ENCODE results near the gene ZNF768.

Gene ZNF768

GRCh38 chr16:30526137-30526822 lies at the start of gene ZNF768:
Gene ZNF768, minus strand, starts transcription at chr16:30526566. Its CDS starts 153 bp downstream, at chr16:30526413.
- peak; percentile 80 for DNase-seq

- DNase-seq, result no peak
Observed at GRCh38 chr16:30574678-30575077, 48.3 kb upstream of the ZNF768 start.

GRCh38 chr16:30571445-30572322 lies 45.3 kb upstream of the ZNF768 start, which contains the start of gene ZNF688:
Gene ZNF688, minus strand, starts transcription at chr16:30571714. Its CDS starts 85 bp downstream, at chr16:30571629.
- peak; percentile 96 for DNase-seq

- DNase-seq, result no peak
Observed at GRCh38 chr16:30570636-30571444, 44.5 kb upstream of the ZNF768 start.

- DNase-seq, result no peak
Observed at GRCh38 chr16:30569746-30570635, 43.6 kb upstream of the ZNF768 start.

- no peak for DNase-seq
Observed at GRCh38 chr16:30569281-30569680, 42.9 kb upstream of the ZNF768 start.

- no peak for DNase-seq
Observed at GRCh38 chr16:30567991-30568638, 41.7 kb upstream of the ZNF768 start.

GRCh38 chr16:30567160-30567990 lies 41.0 kb upstream of the ZNF768 start:
- no peak for DNase-seq

GRCh38 chr16:30566531-30566930 lies 40.2 kb upstream of the ZNF768 start:
- DNase-seq, result no peak

GRCh38 chr16:30565984-30566383 lies 39.6 kb upstream of the ZNF768 start:
- DNase-seq, result no peak

GRCh38 chr16:30565526-30565925 lies 39.2 kb upstream of the ZNF768 start:
- DNase-seq, result no peak

- no peak for DNase-seq
Observed at GRCh38 chr16:30562021-30562420, 35.7 kb upstream of the ZNF768 start.

GRCh38 chr16:30561089-30561816 lies 34.9 kb upstream of the ZNF768 start:
- no peak for DNase-seq

- no peak for DNase-seq
Observed at GRCh38 chr16:30559690-30560089, 33.3 kb upstream of the ZNF768 start.

GRCh38 chr16:30558789-30559377 lies 32.5 kb upstream of the ZNF768 start:
- DNase-seq, result no peak

GRCh38 chr16:30557957-30558788 lies 31.8 kb upstream of the ZNF768 start, which contains the start of gene ZNF764:
Gene ZNF764, minus strand, starts transcription at chr16:30558374. Its CDS starts 192 bp downstream, at chr16:30558182.
- DNase-seq, result peak; percentile 99

GRCh38 chr16:30557707-30557956 lies 31.3 kb upstream of the ZNF768 start:
- DNase-seq, result no peak

- no peak for DNase-seq
Observed at GRCh38 chr16:30556125-30556473, 29.7 kb upstream of the ZNF768 start.
